ENCODE measurements around the gene SLCO4A1. TPM values are rescaled to one million over a fixed set of nuclear protein-coding genes. Genes with fewer than 3 reads are reported as not detected.

The SLCO4A1 gene
- total RNA-seq, 1 donor from 2014 or later = 45.9 TPM

DNA sequence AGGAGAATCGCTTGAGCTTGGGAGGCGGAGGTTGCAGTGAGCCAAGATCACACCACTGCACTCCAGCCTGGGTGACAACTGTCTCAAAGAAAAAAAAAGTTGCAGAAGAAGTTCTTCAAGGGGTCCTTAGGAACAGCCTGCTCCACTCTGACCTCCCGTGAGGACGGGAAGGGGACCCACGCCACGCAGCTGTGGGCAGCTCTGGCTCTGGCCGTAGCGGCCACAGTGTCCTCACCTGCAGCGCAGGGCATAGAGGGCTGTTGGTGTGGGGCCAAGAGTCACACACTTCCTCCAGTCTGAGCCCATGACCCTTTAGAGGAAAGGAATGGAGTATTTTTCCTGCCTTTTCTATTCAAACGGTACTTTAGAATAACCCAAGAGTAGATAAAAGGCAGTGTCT lies 71.7 kb downstream of the SLCO4A1 start:
- Histone ChIP-seq H3K27me3 (peaks cover 16% of the 10 kb centered on the region), H3K9me3 (no peaks in the 10 kb centered on the region), H3K4me3 (no peak overlapping the region), H3K27ac (no peak overlapping the region), H3K36me3 (no peaks in the 10 kb centered on the region), H3K4me1 (no peaks in the 10 kb centered on the region)
- TF ChIP-seq POLR2AphosphoS5 (IDR thresholded peaks at IDR 0.05; ENCODE audit: insufficient read depth in 1 of 2, low read depth in 1 of 2) = no peak
- TF ChIP-seq, protein P1, sequence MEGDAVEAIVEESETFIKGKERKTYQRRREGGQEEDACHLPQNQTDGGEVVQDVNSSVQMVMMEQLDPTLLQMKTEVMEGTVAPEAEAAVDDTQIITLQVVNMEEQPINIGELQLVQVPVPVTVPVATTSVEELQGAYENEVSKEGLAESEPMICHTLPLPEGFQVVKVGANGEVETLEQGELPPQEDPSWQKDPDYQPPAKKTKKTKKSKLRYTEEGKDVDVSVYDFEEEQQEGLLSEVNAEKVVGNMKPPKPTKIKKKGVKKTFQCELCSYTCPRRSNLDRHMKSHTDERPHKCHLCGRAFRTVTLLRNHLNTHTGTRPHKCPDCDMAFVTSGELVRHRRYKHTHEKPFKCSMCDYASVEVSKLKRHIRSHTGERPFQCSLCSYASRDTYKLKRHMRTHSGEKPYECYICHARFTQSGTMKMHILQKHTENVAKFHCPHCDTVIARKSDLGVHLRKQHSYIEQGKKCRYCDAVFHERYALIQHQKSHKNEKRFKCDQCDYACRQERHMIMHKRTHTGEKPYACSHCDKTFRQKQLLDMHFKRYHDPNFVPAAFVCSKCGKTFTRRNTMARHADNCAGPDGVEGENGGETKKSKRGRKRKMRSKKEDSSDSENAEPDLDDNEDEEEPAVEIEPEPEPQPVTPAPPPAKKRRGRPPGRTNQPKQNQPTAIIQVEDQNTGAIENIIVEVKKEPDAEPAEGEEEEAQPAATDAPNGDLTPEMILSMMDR (IDR thresholded peaks at IDR 0.05) = no peak
- TF ChIP-seq POLR2A (IDR thresholded peaks at IDR 0.05) = no peak
- intact Hi-C loops (cut with DNase I) = no loop called here
- no peak for DNase-seq (ENCODE audit: extremely low spot score in 2 of 2)

DNA sequence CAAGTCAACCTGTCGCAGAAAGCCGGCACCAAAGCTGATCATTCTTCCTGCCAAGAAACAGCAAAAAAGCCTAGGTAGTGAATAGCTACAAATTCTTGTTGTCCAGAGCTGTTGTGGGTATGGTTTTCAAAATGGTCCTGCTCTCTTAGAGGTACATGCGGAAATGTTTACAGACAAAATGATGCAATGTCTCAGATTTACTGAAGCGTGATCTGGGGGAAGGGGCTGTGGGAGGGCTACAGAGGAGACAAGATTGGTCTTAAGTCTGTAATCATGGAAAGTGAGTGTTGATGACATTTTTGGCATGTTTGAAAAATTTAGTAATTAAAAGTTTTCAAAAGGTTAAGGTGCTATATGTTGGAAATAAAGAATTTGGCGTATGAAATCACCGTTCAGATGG lies 72.5 kb downstream of the SLCO4A1 start:
- no peak overlapping the region for H3K27ac ChIP-seq
- DNase-seq (ENCODE audit: extremely low spot score in 2 of 2) = no peak
- no peaks in the 10 kb centered on the region for H3K4me1 ChIP-seq
- H3K4me3 ChIP-seq = no peak overlapping the region
- peaks cover 11% of the 10 kb centered on the region for H3K27me3 ChIP-seq
- no peaks in the 10 kb centered on the region for H3K9me3 ChIP-seq
- intact Hi-C loops (cut with DNase I) = no loop called here
- TF ChIP-seq, protein P1 (IDR thresholded peaks at IDR 0.05) = no peak
- H3K36me3 ChIP-seq = no peaks in the 10 kb centered on the region

DNA sequence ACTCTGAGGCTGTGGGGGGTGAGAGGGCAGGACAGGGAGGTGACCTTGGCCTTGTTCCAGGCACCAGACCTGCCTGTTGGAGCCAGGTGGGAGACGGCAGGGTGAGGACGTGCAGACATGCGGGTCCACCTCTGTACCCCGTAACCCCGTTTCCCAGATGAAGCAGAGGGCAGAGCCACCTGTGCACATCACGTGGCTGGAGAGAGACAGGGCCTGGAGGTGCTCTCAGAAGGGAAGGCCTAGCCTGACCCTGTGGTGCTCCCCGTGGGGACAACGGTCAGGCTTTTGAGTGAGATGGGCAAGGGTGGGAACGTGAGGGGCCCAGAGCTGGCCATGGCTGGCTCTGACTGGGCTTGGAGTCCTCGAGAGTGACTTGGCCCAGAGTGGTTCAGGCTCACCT lies 72.9 kb downstream of the SLCO4A1 start:
- Histone ChIP-seq H3K9me3 (no peaks in the 10 kb centered on the region), H3K27me3 (peaks cover 11% of the 10 kb centered on the region), H3K36me3 (no peaks in the 10 kb centered on the region), H3K4me3 (no peak overlapping the region), H3K4me1 (no peaks in the 10 kb centered on the region), H3K27ac (no peak overlapping the region)
- intact Hi-C loops (cut with DNase I) = no loop called here
- no peak for DNase-seq (ENCODE audit: extremely low spot score in 2 of 2)
- TF ChIP-seq POLR2AphosphoS5 (IDR thresholded peaks at IDR 0.05; ENCODE audit: insufficient read depth in 1 of 2, low read depth in 1 of 2) = no peak

DNA sequence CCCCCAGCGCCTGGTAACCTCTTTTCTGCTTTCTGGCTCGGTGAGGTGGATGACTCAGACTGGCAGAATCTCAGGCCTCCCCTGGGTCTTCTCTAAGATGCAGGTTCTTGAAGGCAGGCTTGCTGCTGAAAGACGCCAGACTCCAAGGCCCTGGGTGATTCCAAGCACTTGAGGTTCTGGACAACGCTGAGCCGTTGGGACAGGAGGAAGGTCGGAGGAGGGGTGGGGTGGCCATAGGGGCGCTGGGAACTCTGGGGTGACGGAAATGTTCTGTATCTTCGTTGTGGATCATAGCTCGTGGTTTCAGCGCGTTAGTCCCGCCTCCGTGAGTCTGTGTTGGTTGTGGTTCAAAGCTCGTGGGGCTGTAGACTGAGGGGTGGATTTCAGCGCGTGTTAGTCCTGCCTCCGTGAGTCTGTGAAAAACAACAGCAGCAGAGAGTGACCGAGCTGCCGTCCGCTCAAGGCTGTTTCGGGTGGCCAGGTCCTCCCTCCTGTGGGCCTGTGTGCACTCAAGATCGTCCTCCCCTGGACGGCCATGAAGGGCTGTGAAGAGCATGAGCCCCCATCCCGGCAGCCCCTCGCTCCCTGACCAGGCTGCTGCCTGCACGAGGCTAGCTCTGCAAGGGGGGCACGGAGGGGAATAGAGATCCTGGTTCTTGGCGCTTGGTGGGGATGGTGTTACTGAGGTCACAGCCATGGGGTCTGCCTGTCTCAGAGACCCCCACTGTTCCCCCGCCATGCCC lies 74.1 kb downstream of the SLCO4A1 start:
- Histone ChIP-seq H3K36me3 (no peaks in the 10 kb centered on the region), H3K9me3 (no peaks in the 10 kb centered on the region), H3K27me3 (peaks cover under 1% of the 10 kb centered on the region), H3K4me3 (no peak overlapping the region), H3K4me1 (no peaks in the 10 kb centered on the region), H3K27ac (no peak overlapping the region)
- TF ChIP-seq, protein P1 (IDR thresholded peaks at IDR 0.05) = no peak
- no peak for TF ChIP-seq POLR2A (IDR thresholded peaks at IDR 0.05)
- TF ChIP-seq POLR2AphosphoS5 (IDR thresholded peaks at IDR 0.05; ENCODE audit: insufficient read depth in 1 of 2, low read depth in 1 of 2) = no peak
- intact Hi-C loops (cut with DNase I) = no loop called here
- no peak for DNase-seq (ENCODE audit: extremely low spot score in 2 of 2)

DNA sequence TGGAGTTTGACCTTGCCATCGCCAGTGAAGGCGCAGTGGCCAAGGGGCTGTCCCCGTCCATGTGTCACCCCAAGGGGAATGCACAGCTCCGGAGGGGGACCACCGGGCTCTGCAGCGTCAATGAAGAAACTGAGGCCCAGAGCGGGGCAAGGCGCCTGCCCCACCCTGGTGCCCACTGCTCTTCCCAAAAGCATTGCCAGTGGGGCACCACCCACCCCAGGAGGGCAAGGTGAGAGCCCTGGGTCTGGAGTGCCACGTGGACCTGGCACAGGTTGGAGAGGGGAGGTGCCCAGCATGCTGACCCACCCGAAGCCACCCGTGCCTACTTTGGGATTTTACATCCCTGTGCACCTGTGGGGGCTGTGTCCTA lies 74.6 kb downstream of the SLCO4A1 start:
- no peaks in the 10 kb centered on the region for H3K9me3 ChIP-seq
- H3K27ac ChIP-seq = no peak overlapping the region
- no peak overlapping the region for H3K4me3 ChIP-seq
- no peaks in the 10 kb centered on the region for H3K4me1 ChIP-seq
- no peak for DNase-seq (ENCODE audit: extremely low spot score in 2 of 2)
- no peaks in the 10 kb centered on the region for H3K36me3 ChIP-seq
- TF ChIP-seq POLR2A (IDR thresholded peaks at IDR 0.05) (no peak), POLR2AphosphoS5 (IDR thresholded peaks at IDR 0.05; ENCODE audit: insufficient read depth in 1 of 2, low read depth in 1 of 2) (no peak)
- TF ChIP-seq, protein P1 (IDR thresholded peaks at IDR 0.05) = no peak
- H3K27me3 ChIP-seq = no peaks in the 10 kb centered on the region
- intact Hi-C loops (cut with DNase I) = no loop called here

Data from vagina (tissue), 2 donors.